Left ventricle myocardium superior (tissue), 1 donor: ENCODE measurements around the gene CUL1. TPM values are rescaled to one million over a fixed set of nuclear protein-coding genes. Genes with fewer than 3 reads are reported as not detected.

Source experiments
- ATAC-seq: fragments of 200-7000 bp; cut with Tn5 transposase; one replicate; pipeline ENCODE4 v1.9.1; 2020; ENCODE audit warnings: mild to moderate bottlenecking, moderate library complexity
- DNase-seq: peaks from one replicate; pipeline ENCODE4 v3.0.0-alpha.2; 2020
- intact Hi-C: fragments of 100-400 bp; cut with micrococcal nuclease; formaldehyde crosslinking; loops from one replicate; pipeline ENCODE4 v1.11.0; 2022
- long read RNA-seq: library from polyadenylated mRNA; unstranded; transcript quantifications from one replicate; pipeline ENCODE4 v2.0.0, GENCODE V29; 2021
- total RNA-seq: library from RNA; stranded (reverse); fragmentation: NEBNext Ultra II Directional; extraction: Animal tissue kit (Norgen Biotek cat#: 25700); gene quantifications from one replicate; pipeline ENCODE4 v1.2.1, GENCODE V29; 2021
- donor health status: DM: no; HTN: yes; CAD: no; lungs with severe emphysema.

The CUL1 gene
- total RNA-seq: 48.7 TPM
- long read RNA-seq, transcript CUL1-201 (22 exons, 3,064 nt): major isoform, 135 of 148 reads
- long read RNA-seq, partial matches to known transcripts: 8 of 148 reads
- long read RNA-seq, other reads (novel, unspliced or antisense): 3 of 148 reads

DNA sequence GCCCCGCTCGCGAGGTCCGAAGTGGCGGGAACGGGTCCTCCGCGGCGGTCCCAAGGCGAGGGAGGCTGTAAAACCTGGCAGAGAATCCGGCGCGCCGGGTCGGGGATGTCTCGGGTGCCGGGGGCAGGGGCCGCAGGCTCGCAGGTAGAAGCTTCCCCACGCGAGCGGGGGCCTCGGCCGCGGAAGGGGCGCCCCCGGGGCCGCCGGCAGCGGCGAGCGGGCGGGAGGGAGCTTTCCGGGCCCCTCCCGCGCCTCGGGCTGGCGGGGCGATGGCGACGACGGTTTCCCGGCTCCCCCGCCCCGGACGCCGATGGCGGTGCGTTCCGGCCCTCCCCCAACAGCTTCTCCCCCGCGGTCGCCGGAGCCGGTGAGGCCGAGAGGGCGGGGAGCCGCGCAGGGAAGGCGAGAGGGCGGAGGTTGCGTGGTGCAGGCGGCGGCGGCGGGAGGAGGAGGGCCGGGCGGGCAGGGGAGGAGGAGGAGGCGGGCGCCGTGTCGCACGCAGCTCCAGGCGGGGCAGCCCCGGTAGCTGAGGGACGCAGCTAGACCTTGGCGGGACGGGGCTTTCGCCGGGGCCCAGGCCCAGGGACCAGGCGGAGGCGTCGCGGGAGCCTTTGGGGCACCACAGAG is at the start of gene CUL1:
TSS of gene CUL1 (plus strand) at position 507 of the 627 bp plus-strand sequence. CDS start 31,220 bp downstream, outside the sequence.
- peak; percentile 93 for ATAC-seq
- intact Hi-C loops: no loop called here
- peak; percentile 92 for DNase-seq

DNA sequence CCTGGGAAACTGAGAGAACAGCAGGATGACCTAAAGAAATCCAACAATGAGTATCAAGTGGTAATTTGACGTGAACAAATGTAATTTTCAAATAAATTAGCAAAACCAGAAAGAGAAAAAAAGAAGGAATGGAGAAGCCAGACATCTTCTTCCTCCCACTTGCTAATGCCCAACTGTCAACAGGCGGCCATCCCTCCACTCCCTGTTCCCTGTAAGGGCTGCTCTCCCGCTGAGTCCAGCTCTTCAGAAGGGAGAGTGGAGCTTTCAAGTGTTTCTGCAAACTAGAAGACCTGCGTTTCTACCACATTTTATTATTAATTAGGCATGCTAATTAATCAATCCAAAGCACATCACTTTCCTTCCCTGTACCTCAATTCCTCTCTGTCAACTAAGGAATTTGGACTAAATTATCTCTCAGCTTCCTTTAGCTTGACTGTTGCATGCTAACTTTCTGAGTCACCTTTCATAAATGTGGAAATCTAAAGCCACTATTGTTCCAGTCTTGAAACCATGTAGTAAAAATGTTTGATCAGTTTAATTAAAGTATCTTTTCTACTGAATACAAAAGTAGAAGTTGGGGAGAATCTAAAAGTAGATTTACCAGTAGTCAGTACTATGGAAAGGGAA is 48.4 kb upstream of the CUL1 start:
- ATAC-seq: no peak
- intact Hi-C loops: no loop called here
- DNase-seq: no peak

DNA sequence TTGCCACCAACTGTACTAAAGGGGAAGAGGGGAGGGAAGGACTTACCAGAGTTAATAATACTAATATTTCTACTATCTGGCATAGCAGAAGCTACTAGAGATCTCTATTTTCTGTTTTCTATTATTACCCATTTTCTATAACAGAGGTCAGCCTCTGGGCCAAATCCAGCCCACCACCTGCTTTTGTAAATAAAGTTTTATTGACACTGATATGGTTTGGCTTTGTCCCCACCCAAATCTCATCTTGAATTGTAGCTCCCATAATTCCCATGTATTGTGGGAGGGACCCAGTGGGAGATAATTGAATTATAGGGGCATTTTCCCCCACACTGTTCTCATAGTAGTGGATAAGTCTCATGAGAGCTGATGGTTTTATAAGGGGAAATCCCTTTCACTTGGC is 45.9 kb upstream of the CUL1 start:
- DNase-seq: no peak

DNA sequence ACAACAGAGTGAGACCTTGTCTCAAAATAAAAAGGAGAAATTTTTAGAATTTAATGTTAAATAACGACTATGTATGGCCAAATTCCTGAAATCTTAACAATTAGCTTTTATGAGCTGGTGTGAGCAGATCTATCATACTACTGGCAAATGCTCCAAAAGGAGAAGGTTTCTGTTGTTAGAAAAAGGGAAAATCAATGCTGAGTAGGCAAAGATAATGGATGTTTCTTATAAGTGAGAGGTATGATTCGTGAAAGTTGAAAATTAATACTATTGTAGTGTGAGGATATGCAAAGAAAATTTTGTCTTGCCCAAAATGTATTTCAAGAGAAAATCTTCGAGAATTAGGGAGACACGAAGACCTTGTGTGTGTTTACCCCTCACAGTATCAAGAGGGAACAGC is 40.8 kb upstream of the CUL1 start:
- intact Hi-C loops: no loop called here
- no peak for DNase-seq
- ATAC-seq: no peak

More for the DNA sequence above, 45.9 kb upstream of the CUL1 start:
- no peak for ATAC-seq
- intact Hi-C loops: no loop called here

DNA sequence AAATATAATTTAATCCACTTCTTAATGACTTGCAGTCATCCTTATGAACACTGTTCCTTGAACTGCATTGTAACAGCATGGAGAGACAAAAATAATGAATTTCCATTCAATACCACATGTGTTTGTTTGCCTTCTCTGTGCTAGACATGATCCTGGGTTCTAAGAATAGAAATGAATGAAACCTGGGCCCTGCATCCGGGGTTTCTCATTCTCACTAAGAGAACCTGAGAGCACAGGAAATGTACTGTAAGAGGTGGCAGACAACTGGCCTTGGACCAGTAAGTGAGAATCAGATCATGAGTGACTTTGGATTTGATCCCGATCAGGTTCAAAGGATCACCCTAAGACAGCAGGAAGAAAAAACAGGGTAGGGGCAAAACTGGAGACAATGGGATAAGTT is 37.2 kb upstream of the CUL1 start:
- intact Hi-C loops: no loop called here
- ATAC-seq (no peak), DNase-seq (no peak)

DNA sequence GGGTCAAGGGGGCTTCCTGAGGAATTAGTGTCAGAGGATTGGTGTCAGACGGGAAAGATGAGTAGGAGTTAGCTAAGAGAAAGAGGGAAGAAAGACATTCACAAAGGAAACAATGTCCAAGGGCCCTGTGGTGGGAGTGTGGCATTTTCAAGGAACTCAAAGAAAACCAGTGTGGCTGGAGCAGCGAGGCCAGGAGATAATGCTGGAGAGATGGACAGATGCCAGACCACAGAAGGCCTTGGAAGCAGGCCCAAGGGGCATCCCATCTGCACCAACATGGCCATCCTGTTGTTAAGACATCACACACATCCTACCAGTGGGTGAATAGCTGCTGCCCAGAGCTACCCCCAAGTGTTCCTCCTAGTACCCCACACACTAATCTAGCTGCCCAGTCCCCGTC is 36.1 kb upstream of the CUL1 start:
- intact Hi-C loops: no loop called here
- DNase-seq: no peak
- ATAC-seq: no peak

DNA sequence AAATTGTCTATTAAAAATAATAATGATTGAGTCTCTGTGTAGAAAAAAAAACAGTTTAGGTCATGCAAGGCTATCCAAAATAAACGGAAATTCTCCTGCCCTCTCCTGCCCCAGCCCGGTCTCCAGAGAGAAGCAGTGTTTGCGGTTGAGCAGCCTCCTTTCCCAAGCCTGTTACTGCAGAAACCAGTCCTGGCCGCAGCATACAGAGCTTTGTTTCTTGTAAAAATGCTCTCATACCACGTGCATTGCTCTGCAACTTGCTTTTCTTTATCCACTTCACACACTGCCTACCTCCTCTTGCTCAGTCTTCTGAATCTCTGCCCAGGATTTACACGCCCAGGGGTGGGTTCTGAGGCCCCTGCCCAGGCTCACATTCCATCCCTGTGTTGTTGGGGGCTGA is 34.4 kb upstream of the CUL1 start:
- DNase-seq (peak; percentile 36), ATAC-seq (peak; percentile 83)
- intact Hi-C loops: no loop called here

DNA sequence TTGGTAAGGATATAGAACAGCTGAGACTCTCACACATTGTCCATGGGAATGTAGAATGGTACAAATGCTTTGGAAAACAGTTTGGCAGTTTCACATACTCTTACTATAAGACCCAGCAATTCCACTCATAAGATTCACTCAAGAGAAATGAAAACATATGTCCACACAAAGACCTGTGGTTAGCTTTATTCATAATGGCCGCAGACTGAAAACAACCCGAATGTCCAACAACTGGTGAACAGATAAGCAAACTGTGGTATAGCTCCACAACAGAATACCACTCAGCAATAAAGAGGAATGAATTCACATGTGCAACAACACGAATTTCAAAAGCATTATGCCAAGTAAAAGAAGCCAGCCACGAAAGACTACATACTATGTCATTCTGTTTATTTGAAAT is 33.5 kb upstream of the CUL1 start:
- ATAC-seq (no peak), DNase-seq (no peak)
- intact Hi-C loops: no loop called here

DNA sequence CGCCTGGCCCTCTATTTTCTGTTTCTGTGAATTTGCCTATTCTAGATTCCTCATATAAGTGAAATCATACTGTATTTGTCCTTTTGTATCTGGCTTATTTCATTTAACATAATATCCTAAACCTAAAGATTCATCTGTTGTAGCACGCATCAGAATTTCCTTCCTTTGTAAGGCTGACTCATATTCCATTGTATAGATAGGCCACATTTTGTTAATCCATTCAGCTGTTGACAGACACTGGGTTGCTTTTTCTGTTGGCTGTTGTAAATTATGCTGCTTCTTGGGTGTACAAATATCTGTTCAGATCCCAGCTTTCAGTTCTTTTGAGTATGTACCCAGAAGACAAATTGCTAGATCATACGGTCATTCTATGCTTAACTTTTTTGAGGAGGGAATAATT is 28.8 kb upstream of the CUL1 start:
- intact Hi-C loops: no loop called here
- DNase-seq: no peak
- ATAC-seq: no peak

DNA sequence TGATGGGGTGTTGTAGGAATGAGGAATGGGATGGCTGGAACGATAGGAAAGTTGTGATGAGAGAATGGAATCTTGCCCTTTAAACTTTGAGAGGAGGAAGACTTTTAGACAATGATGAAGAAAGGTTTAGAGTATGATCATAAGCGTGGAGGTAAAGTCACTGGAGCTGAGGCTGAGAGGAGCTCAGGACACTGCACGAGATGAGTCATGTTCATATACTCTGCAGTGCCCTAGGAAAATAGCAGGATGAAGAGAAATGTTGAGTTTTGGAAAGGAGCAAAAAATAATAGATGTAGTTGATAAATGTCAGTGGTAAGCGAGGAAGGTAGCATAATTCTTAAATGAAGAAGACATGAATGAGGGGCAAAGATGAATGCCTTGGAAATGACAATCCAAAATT is 28.3 kb upstream of the CUL1 start:
- no peak for ATAC-seq
- DNase-seq: no peak
- intact Hi-C loops: no loop called here

DNA sequence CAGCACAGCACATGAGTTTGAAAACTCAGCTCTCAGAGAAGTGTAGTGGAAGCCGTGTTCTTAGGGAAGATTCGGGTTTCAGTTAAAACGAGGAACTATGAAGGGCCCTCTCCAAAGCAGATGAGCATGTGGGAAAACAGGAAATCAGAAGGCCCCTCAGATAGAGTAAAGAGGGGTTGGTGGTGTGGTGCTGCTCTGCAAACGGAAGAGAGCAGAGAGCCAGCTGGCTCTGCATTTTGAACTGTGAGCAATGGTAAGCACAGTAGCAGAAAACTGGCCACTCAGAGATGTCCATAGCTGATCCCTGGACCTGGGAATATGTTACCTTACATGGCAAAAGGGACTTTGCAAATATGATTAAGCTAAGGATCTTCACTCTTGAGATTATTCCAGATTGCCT is 27.9 kb upstream of the CUL1 start:
- intact Hi-C loops: no loop called here
- ATAC-seq (no peak), DNase-seq (no peak)

DNA sequence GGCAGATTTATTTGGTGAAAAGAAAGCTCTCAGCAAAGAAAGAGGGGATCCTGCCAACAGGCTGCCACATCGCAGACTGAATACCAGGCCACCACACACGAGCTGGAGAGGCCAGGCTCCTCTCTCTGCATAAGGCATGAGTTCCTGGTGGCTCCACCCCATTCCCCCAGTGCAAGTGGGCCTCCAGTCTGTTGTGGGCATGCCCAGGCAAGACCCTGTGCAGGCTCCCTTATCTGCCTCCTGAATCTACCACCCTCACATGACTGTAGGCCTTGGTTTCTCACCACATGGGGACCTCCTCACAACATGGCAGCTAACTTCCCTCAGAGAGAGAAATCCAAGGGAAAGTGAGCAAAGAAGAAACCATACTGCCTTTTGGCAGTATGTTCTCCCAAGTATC is 26.7 kb upstream of the CUL1 start:
- ATAC-seq: no peak
- intact Hi-C loops: no loop called here
- no peak for DNase-seq

DNA sequence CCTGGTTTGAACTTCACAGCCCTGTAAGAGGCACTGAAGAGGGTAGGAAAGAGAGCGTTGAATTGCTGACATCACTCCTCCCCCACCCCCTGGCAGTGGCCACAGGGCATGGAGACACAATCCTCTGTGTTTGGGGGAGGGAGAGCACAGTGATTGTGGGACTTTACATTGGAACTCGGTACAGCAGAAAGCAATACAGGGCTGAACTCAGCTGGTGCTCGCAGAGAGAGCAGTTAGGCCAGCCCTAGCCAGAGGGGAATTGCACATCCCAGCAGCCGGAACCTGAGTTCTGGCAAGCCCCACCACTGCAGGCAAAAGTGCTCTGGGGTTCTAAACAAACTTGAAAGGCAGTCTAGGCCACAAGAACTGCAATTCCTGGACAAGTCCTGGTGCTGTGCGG is 24.0 kb upstream of the CUL1 start:
- intact Hi-C loops: no loop called here
- DNase-seq: no peak
- ATAC-seq: no peak

DNA sequence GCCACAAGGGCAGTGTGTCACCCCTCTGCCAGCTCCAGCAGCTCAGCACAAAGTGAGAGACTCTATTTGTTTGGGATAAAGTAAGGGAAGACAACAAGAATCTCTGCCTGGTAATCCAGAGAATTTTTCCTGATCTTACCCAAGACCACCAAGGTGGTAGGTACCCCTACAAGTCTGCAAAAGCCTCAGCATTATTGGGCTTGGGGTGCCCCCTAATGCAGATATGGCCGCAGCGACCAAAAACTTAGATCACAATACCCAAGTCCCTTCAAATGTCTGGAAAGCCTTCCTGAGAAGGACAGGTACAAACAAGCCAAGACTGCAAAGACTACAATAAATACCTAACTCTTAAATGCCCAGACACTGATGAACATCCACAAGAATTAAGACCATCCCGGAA is 22.4 kb upstream of the CUL1 start:
- ATAC-seq (no peak), DNase-seq (no peak)
- intact Hi-C loops: no loop called here

DNA sequence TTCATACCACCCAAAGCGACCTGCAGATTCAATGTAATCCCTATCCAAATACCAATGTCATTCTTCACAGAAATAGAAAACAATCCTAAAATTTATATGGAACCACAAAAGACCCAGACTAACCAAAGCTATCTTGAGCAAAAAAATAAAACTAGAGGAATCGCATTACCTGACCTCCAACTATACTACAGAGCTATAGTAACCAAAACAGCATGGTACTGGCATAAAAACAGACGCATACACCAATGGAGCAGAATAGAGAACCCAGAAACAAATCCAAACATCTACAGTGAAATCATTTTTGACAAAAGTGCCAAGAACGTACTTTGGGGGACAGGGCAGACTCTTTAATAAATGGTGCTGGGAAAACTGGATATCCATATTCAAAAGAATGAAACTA is 16.9 kb upstream of the CUL1 start:
- no peak for ATAC-seq
- intact Hi-C loops: no loop called here
- DNase-seq: no peak

DNA sequence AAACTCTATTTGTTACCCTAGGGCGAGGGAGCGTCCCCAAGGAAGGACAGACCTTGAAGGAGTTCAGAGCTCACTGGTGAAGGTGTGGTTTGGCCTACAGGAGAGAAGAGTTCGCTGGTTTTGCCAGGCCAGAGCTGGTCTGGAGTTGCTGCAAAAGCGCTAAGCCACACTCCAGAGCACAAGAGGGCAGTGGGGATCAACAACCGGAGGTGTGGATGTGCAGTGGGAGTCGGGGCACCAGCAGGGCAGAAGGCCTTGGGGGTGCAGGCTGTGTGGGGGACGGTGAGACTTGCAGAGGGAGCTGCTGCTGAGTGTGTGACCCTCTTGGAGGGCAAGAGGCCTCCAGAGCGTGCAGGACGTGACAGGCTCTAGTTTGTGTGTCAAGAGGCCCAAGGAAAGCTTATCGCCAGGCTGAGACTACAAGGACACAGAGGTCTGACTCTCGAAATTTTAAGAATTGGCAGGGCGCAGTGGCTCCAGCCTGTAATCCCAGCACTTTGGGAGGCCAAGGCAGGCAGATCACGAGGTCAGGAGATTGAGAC is 14.3 kb upstream of the CUL1 start:
- ATAC-seq (no peak), DNase-seq (no peak)
- intact Hi-C loops: no loop called here

DNA sequence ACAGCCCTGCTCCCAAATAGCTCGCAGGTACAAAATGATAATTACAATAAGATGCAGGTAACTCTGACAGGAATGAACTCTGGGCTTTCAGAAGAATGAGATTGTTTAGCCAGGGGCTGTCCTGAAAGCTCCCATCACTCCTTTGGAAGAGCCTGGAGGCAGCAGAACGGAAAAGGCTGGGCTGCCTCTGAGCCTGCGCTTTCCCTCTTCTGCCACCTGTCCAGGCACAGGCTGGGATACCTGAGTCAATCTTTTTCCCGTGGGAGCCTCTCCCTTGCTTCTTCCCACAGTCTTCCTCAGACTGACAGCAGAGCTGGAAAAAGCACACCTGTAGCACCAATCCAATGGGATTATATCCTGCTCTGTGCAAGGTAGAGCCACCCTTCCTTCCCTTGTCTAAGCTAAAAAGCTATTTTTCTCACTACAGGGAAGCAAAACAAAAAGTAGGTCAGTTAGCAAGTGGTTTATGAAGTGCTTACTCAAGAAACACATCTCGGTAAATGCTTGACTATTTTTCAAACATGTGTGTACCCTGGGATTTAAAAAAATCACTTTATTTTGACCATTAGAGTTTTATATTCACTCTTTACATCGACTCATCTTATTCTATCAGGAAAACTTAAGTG is 12.3 kb upstream of the CUL1 start:
- ATAC-seq (no peak), DNase-seq (no peak)
- intact Hi-C loops: no loop called here

DNA sequence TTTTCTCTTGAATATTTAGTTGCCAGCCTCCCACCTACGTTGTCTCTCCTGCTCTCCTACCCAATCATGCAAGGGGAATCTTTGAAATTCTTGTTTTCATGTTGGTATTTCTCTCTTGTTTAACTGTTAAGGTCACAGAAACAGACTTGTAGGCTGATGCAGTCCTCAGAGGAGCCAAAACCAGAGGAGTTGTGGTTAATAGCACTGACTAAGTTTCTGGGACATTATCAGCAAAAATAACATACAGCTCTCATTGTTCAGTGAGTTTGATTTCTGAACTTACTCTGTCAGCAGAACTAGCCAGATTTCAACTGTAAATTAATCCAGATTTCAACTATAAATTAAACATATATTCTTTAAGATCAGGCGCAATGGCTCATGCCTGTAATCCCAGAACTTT is 11.1 kb upstream of the CUL1 start:
- intact Hi-C loops: no loop called here
- ATAC-seq (no peak), DNase-seq (no peak)

DNA sequence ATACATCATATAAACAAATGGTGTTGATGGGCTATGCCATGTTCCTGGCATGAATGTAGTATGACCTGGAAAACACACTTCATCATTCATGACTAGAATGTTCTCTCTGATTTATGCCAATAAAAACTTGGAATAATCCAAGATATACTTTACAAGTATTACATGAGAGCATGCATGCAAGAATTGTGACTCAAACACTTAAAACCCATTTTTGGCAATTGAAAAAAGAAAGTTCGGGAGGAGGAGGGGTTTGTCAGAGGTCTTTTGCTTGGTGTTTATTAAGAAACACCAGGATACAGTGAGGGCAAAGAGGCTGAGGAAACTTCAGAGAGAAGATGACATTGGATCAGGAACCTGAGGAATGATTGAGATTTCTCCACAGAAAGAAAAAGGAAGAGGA is 10.2 kb upstream of the CUL1 start:
- intact Hi-C loops: no loop called here
- no peak for DNase-seq

DNA sequence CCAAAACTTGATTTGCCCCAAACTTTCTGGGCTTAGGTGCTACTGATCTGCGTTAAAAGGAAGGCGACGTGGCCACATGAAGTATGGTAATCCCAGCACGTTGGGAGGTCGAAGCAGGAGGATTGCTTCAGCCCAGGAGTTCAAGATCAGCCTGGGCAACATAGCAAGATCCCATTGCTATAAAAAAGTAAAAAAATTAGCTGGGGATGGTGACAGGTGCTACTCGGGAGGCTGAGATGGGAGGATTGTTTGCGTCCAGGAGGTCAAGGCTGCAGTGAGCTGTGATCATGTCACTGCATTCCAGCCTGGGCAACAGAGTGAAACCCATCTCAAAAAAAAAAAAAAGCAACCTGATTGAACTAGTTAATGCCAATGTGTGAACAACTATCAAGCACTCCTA is 5.1 kb upstream of the CUL1 start:
- DNase-seq (no peak), ATAC-seq (no peak)
- intact Hi-C loops: no loop called here

More for the DNA sequence above, 10.2 kb upstream of the CUL1 start:
- ATAC-seq: no peak

DNA sequence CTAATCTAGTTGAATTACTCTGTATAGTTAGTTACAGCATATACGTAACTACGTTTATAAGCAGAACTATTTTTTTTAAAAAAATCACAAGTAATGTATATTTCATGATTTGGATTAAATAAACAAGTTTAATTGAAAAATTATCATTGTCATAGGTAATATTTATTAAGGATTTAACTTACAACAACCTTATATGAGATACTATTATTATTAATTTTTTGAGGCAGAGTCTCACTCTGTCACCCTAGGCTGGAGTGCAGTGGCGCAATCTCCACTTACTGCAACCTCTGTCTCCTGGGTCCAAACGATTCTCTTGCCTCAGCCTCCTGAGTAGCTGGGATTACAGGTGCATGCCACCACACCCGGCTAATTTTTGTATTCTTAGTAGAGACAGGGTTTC is 4.1 kb upstream of the CUL1 start:
- DNase-seq (no peak), ATAC-seq (no peak)
- intact Hi-C loops: no loop called here
